Activated B cell treated with CpG ODN at 0.5 μM for 24 hours (primary cell): Measurements from ENCODE around the gene EPM2AIP1. TPM values are rescaled to one million over a fixed set of nuclear protein-coding genes. Genes with fewer than 3 reads are reported as not detected.

ENCODE experiments used
- ATAC-seq: fragments of 200-7000 bp; cut with Tn5 transposase; one replicate; pipeline ENCODE4 v1.10.0; 2021; ENCODE audit warnings: low read depth, mild to moderate bottlenecking, moderate library complexity
- CTCF ChIA-PET: fragments of 350-600 bp; sonication (Branson Sonifier 250); formaldehyde crosslinking; loops from one replicate; lab custom pipeline; 2021; ENCODE audit warnings: antibody characterized with exemption; lab: Charles Lee
- POLR2A ChIA-PET: fragments of 350-600 bp; sonication (Branson Sonifier 250); formaldehyde crosslinking; loops from one replicate; lab custom pipeline; 2021; ENCODE audit warnings: antibody characterized with exemption; lab: Charles Lee
- DNase-seq: peaks from one replicate; pipeline ENCODE4 v3.0.0; 2022
- H3K27ac Mint-ChIP-seq: one replicate; pipeline ENCODE4 v1.8.0; 2020; ENCODE audit warnings: mixed read lengths
- H3K27me3 Mint-ChIP-seq: one replicate; pipeline ENCODE4 v1.8.0; 2021; ENCODE audit warnings: mixed read lengths
- H3K36me3 Mint-ChIP-seq: one replicate; pipeline ENCODE4 v1.8.0; 2021; ENCODE audit warnings: low read depth, mixed read lengths
- H3K4me1 Mint-ChIP-seq: one replicate; pipeline ENCODE4 v1.8.0; 2021; ENCODE audit warnings: mixed read lengths
- H3K4me3 Mint-ChIP-seq: one replicate; pipeline ENCODE4 v1.8.0; 2020; ENCODE audit warnings: mild to moderate bottlenecking, mixed read lengths
- H3K9me3 Mint-ChIP-seq: one replicate; pipeline ENCODE4 v1.8.0; 2020; ENCODE audit warnings: mixed read lengths
- CTCF ChIP-seq: fragments of 200-600 bp; IDR thresholded peaks from one replicate; pipeline ENCODE4 v1.8.0; 2022; ENCODE audit warnings: antibody characterized with exemption, mild to moderate bottlenecking
- intact Hi-C: fragments of 100-400 bp; cut with micrococcal nuclease; formaldehyde crosslinking; loops from one replicate; pipeline ENCODE4 v1.15.1; 2024
- total RNA-seq: library from RNA; stranded (reverse); gene quantifications from 2 replicates; pipeline ENCODE4 v1.2.3, GENCODE V29; 2022

The EPM2AIP1 gene
- total RNA-seq, 1 donor from 2014 or later = 30.7 TPM

- Mint-ChIP-seq H3K4me1 (peaks cover 26% of the 10 kb centered on the region), H3K27ac (no peak overlapping the region), H3K4me3 (no peak overlapping the region), H3K27me3 (no peaks in the 10 kb centered on the region), H3K36me3 (no peaks in the 10 kb centered on the region), H3K9me3 (no peaks in the 10 kb centered on the region)
- ChIA-PET POLR2A (interaction anchor here (4.0 kb wide), 1 partner anchor 34 kb away, joined by 37 read pairs; no protein-coding TSS in a partner anchor), CTCF (interaction anchor here (0.6 kb wide), 1 partner anchor 46 kb away, joined by 3 read pairs; no protein-coding TSS in a partner anchor)
- TF ChIP-seq CTCF = no peak
- no peak for ATAC-seq
- intact Hi-C loops = no loop called here
- DNase-seq = no peak
Measured at GRCh38 chr3:36941658-36942057, 51.3 kb downstream of the EPM2AIP1 start.

- TF ChIP-seq CTCF = no peak
- Mint-ChIP-seq H3K4me3 (no peak overlapping the region), H3K36me3 (no peaks in the 10 kb centered on the region), H3K9me3 (no peaks in the 10 kb centered on the region), H3K27ac (no peak overlapping the region), H3K4me1 (peaks cover 26% of the 10 kb centered on the region), H3K27me3 (no peaks in the 10 kb centered on the region)
- ATAC-seq (no peak), DNase-seq (no peak)
- ChIA-PET CTCF (no interaction called here), POLR2A (no interaction called here)
- intact Hi-C loops = no loop called here
Measured at GRCh38 chr3:36941162-36941561, 51.8 kb downstream of the EPM2AIP1 start.

GRCh38 chr3:36937492-36937891, 55.4 kb downstream of the EPM2AIP1 start:
- no peak for ATAC-seq
- intact Hi-C loops = no loop called here
- DNase-seq = no peak
- Mint-ChIP-seq H3K9me3 (no peaks in the 10 kb centered on the region), H3K27ac (no peak overlapping the region), H3K4me1 (peaks cover 12% of the 10 kb centered on the region), H3K36me3 (peaks cover 2% of the 10 kb centered on the region), H3K27me3 (no peaks in the 10 kb centered on the region), H3K4me3 (no peak overlapping the region)
- no peak for TF ChIP-seq CTCF
- CTCF ChIA-PET = no interaction called here
- POLR2A ChIA-PET = no interaction called here

Other genes with a start within 250 kb of the EPM2AIP1 start
- gene DCLK3, start 228.6 kb downstream of the EPM2AIP1 start, total RNA-seq = not detected in 2 replicates
- 109 and 135 TPM in 2 replicates for gene TRANK1, start 48.1 kb downstream of the EPM2AIP1 start, total RNA-seq
- 45.8 and 46.2 TPM in 2 replicates for gene MLH1, start 387 bp upstream of the EPM2AIP1 start, total RNA-seq
- gene LRRFIP2, start 181.5 kb upstream of the EPM2AIP1 start, total RNA-seq = 33.9 and 35.3 TPM in 2 replicates